HUDEP-2 (cell line): ENCODE data around the gene CES2.
A peak's percentile ranks its signal among the peaks of the same experiment; 100 is the strongest.

Experiments
- DNase-seq, 76 experiments: peaks; one replicate each; lab custom pipeline; 2025; ENCODE audit not compliant: unreplicated experiment in 76 of 76; lab: John Stamatoyannopoulos, UW

Gene CES2

DNA sequence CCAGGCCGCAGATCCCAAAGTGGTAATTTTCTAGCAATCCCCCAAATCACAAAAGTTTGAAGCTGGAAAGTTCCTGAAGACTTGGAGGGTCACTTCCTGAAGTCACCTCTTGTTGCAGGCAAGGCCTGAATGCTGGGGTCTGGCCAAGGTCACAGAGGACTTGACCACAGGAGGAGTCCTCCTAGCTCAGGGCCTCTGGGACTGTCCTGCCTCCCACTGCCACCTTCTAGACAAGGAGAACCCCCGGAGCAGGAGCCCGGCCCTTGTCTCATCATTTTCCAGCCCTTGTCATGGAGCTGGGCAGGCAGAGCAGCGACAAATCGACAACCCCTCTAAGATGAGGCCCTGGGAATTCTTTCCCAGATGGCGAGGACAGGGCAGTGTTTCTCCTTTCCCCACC is 17.0 kb upstream of the CES2 start:
- DNase-seq = no peak

DNA sequence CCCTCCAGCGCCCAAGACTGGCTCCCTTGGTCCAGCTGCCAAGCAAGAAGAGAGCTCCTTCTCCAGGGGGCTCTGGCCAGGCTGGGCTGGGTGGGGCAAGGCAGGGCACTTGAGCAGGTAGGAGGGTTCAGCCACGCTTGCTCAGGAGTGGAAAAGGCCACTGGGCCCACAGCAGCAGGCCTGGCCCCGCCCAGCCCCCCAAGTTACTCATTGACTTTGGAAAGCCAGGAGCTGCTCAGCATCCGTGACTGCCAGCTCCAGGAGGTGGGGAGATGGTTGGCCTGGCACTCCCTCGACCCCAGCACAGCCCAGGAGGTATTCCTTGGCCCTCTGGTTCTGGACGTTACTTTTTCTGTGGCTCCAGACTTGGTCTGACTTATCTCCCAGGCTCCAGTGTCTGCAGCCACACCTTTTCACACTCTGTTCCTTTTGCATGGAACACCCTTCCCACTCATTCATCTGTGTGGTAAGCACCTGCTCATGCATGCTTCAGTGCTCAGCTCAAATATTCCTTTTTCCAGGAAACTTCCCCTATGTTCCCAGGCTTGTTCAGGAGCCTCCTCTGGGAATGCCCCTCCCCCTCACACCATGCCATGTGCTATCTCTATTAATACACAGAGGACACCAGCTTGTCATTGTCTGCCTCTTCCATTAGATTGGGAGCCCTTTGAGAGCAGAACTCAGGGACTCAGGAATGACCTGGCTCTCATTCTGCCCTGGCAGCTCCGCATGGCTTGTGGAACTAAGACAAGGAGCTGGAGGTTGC is 16.3 kb upstream of the CES2 start, which contains the start of gene CDH16:
Gene CDH16 (minus strand): TSS at position 83 of the 766 bp plus-strand sequence. CDS start 820 bp downstream, outside the sequence.
- no peak for DNase-seq

DNA sequence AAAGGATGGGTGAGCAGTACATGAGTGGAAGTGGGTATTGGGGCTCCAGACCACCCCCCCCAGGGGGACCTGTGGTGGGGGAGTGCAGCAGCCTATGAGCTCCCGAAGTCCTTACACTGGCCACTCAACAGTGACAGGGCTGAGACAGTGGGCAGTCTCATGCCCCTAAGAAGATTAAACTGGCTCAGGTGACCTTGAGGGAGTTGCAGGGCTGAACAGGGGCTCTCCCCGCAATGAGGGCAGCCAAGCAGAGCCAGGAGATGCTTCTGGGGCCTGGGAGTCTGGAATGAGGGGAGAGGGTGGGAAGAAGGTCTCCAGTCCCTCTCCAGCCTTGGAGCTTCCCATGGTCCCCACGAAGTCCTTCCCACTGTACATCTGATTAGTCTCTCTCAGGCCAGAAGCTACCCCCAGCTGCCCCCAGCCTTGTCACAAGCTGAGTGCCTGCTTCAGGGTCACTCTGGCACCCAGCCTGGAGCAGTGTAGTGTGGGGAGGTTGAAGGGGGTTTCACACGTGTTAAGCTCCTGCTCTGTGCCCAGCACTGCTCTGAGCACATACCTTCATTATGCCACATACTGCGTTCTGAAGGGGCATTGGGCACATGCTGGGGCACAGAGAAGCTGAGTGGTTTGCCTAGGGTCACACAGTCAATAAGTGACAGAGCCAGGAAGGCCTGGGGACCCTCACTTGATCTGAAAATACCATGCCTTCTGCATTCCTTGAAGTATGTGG is 15.6 kb upstream of the CES2 start:
- DNase-seq = no peak

DNA sequence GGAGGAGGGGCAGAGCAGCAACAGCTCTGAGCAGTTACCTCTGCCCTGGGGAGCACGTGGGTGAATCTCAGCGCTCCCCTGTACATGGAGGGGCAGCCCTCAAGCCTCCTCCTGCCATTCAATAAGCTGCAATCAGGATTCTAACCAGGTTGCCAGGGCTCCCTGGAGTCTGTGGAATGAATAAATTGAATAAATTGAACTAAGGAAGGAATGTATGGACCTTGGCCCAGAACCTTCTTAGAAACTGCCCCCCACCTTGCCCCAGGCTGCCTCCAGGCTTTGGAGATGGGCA is 15.1 kb upstream of the CES2 start:
- DNase-seq = no peak

DNA sequence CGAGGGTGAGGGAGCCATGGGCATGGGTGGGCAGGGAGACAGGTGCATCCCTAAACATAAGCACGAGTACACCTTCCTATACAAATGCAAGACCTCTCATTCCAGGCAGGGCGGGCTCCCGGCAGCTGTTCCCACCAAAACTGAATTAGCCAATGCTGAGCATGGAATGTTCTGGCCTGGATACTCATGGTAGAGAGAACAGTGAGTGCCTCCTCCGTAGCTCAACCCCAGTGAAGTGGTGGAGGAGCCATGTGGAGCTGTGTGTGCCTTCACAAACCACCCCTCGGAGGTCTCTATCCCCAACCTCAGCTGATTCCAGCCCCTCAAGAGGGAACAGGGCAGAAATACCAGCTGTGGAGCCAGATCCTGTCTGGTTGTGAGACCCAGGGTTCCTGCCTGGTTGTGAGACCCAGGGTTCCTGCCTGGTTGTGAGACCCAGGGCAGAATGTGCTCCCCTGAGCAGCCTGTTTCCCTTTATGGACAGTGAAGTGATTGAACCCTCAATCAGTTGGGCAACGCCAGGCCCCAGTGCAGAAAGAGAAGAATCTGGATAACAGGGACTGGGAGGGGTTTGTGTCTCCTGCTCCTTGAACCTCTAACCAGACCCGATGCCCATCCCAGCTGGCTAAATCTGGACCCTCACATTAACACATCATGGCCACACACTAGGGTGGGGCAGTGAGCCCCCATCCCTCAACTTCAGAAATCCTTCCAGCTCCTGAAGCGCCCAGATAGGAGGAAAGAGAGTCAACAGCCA is 14.2 kb upstream of the CES2 start:
- DNase-seq = no peak

DNA sequence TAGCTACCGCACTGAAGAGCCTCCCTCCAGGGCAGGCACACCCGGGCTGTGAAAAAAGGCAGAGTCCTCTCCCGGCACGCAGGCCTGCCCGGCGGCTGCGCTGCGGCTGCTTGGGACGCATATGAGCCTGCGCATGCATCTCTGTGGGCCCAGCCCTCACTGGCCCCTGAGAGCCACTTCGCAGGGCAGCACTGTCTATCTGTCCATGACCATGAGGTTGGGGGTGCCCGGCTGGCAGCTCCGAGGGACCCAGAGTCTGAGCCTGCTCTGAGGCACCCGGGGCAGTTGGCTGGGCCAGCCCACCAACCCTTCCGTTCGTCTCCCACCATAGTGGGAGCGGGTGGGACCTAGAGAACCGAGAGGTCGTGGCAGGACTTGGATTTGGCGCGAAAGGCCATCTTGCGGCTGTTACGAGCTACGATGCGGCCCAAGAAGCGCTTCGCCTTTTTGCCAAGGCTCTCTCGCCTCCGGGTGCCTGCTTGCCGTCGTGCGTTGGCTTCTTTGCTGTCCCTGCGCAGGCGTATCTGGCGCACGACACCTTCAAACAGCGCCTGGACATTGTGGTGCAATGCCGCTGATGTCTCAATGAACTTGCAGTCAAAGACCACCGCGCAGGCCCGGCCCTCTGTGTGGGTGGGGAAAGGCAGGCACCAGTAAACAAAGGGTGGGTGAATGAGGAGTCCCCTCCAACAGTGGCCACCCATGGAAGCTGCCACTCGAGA is 13.4 kb upstream of the CES2 start:
- no peak for DNase-seq

DNA sequence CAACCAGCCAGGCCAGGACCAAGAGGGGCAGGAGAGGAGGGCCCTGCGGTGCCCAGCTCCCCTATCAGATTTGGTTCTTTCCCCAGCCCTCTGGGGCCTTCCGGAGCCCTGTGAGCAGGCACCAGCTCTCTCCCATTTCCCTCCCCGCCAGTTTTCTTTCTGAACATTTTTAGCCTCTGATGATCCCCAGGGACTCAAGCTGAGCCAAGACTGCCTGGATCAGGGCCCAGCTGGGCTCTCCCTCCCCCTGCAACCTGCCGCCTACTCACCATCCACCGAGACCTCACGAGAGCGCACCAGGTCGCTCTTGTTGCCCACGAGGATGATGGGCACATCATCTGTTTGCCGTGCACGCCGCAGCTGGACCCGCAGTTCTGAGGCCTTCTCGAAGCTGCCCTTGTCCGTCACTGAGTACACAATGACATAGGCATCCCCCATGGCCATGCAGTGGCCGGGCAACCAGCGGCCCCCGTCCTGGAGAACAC is 12.0 kb upstream of the CES2 start:
- DNase-seq = no peak

DNA sequence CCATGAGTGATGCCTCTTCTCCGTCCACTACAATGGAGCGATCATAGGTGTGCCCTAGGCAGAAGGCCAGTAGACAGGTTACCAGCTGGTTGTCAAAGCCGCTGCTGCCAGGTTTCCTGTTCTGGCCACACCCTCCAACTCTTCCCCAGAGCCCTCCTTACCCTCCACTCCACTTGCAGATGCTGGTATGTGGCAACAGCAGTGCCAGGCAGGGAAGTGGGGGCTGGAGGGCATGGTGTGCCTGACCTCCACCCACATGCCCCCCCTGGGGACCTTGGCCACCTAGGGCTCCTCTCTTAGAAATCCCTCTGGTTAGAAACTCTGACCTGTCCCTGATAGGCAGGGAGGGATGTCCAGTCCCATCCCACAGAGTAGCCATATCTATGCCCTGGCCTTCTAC is 11.4 kb upstream of the CES2 start:
- no peak for DNase-seq

DNA sequence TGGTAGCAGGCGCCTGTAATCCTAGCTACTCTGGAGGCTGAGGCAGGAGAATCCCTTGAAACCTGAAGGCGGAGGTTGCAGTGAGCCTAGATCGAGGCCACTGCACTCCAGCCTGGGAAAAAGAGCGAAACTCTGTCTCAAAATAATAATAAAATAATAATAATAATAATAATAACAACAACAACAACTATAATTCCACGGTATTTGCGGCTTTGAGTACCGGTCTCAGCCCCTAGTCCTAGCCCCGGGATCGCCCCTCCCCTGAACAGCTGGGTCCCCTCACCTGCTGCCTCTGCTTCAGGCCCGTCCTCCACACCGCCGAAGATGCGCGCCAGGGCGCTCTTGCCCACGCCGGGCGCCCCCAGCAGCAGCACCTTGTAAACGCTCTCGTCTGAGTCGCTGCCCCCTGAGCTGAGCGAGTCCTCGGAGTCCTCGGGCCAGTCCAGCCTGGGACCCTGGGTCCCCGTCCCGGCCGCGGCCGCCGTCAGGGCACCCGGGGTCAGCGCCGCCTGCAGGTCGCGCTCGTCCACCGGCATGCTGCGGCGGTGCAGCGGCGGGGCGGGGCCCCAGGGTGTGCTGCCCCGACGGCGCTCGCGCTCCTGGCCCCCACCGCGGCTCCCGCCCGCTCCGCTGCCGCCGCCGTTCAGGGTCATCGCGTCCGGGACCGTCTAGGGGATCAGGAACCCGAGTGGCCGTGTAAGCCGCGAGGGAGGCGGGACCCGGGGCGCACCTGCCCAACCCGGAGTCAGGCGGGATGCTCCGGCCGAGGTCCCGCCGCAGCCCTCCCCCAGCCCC is 10.6 kb upstream of the CES2 start:
- DNase-seq = peak in 20 of 76 experiments; percentile 4 to 40 (median 24)

DNA sequence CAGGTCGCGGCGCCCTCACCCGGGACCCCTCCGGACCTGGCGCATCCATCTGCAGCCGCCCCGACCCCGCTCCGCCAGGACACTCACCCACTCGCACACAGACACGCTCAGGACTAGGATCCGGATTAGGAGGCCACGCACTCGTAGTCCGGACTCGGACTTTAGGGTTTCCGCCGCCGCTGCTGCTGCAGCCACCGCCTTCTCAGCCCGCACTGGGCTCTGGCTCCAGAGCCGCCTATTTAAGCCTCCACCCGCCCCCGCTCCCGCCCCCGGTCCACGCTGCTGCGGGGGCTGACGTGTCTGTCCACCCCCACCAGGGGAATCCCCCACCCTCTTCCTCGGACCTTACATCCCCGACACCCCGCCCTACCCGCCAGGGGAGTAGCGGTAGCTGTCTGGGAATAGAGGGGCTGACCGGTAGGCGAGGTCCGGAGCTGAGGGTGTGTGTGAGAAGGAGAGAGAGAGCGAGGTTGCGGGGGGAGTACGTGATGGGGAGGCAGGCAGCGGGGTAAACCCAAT is 9.9 kb upstream of the CES2 start, which contains the start of gene RRAD:
Gene RRAD (minus strand): TSS at position 214 of the 519 bp plus-strand sequence. CDS start 356 bp downstream, outside the sequence.
- DNase-seq = no peak

DNA sequence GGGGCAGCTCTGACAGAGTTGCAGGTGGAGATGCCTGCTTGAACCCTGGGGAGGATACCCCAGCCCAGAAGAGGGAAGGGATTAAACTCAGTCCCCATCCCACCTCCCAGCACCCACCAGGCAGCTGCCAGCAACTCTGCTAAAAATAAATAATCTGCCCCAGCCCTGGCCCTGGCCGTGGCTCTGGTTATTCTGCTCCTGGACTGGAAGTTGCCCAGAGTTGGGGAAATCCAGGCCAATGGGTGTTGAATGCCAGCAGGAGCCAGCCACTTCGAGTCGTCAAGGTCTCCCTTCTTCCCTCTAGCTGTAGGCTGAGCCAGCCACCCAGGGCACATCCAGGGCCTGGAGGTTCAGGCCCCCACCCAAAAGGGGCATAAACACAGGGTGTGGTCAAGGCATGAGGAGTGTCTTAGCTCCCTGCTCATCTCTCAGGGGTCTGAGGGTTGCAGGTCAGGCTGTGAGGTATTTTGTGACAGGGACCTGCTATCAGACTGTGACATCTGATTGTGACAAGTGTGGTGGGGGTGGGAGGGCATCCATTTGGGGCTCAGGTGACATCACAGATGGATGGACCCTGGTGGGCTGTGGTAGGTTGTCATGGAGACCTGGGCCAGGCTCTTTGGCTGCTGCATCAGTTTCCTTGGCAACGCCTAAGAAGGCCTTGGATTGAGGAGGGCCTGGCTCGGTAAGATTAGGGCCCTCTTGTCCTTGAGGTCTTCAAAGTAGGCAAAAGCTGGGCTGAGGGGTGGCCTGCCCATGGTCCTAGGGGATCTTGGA is 9.0 kb upstream of the CES2 start:
- no peak for DNase-seq

DNA sequence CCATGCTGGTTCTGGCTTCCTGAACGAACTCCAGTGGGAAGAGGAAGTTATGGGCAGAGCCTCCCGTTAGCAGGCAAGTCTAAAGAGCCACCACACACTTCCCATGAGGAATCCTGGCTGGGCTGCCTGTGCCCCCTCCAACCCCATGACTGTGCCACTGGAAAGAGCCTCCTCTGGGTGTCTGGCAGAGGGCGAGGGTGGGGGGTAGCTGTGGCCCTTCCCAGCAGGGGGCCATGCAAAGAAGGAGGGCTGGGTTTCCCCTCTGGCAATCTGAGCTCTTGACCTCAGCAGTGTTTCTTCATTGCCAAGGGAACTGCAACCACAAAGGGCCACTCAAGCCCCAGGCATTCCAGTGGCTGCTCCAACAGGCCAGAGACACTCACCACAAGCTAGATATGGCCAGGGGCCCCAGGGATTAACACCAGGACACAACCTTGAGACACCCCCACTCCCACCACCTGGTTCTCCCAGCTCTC is 8.3 kb upstream of the CES2 start:
- DNase-seq = peak in 4 of 76 experiments; percentile 18 to 38 (median 30)

DNA sequence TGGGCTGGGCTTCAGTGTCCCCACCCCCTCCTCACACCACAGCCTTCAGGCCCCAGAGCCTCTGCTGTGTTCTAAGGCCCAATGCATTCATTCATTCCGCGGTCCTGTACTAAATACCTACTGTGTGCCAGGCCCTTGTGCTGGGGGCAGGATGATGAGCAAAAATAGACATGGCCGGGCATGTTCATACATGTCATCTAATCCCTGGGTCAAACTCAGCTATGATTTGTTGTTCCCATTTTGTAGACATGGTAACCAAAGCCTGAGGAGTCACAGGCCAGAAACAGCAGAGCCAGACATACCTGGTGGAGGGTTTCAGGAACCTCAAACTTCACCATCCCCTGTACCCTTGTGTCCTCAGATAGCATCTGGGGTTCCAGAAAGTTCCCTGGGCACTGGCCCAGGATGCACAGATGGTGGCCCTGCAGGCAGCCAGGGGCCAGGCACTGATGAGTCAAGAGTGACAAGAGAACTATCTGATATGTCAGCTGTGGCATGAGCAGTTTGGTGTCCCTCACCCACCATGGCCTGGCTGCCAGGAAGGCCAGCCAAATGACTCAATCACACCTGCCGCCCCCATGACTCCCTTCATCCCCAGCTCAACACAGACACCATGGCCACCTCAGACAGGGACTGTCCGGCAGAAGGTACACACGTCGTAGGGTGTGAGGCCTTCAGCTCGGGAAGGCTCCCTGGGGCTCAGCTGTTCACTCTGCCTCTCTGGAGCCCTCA is 7.2 kb upstream of the CES2 start:
- DNase-seq = peak in 72 of 76 experiments; percentile 18 to 82 (median 63)

DNA sequence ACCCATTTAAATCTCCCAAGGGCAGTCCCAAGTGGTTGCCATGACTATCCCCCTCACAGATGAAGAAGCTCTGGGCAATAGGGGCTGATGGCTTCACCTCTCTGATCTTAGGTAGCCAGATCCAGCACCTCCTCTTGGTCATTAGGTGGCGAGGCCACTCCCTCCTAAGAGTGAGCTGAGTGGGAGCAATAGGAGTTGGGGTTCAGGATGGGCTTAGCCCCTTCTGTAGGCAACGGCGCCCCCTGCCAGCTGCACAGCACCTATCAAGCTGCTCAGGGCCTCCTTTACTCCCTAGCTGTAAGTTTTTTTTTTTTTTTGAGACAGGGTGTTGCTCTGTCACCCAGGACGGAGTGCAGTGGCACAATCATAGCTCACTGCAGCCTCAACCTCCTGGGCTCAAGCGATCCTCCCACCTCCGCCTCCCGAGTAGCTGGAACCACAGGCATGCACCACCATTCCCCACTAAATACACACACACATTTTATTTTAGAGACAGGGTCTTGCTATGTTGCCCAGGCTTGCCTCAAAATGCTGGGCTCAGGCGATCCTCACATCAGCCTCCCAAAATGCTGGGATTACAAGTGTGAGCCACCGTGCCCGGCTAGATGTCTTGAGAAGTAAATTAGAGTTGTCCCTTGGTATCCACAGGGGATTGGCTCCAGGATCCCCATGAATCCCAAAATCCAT is 6.5 kb upstream of the CES2 start:
- DNase-seq = peak in 38 of 76 experiments; percentile 11 to 61 (median 32)

DNA sequence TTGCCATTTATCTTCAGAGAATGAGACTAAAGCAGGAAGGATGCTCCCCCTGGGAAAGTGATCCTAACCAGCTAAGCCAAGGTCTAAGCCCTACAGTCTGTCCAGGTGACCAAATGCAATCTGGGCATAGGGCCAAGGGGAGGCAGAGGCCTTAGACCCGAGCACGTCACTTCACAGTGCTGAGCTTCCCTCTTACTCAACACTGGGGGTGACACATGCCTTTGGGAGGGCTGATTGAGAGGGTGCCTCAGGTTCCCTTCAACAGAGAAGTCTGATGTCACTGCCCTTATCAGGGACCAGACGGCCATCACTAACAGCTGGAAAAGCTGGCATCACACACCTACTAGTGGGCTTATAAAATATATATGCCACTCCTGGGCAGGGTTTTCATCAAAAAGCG is 5.1 kb upstream of the CES2 start:
- peak in 43 of 76 experiments; percentile 10 to 58 (median 30) for DNase-seq

DNA sequence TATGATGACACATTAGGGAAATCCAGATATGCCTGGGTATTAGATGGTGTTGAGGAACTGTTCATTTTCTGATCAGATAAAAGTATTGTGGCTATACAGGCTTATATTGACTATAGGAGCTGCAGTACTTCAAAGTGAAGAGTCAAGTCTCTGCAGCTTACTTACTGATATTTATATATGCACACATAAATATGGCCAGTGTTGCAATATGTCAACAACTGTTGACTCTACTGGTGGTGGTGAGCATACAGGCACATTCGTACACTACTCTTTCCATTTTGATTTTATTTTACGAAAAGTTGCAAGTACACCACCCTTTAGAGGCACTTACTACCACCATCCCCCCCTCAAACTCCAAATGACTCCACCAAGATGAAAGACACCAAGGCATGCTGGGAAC is 3.7 kb upstream of the CES2 start:
- DNase-seq = no peak

DNA sequence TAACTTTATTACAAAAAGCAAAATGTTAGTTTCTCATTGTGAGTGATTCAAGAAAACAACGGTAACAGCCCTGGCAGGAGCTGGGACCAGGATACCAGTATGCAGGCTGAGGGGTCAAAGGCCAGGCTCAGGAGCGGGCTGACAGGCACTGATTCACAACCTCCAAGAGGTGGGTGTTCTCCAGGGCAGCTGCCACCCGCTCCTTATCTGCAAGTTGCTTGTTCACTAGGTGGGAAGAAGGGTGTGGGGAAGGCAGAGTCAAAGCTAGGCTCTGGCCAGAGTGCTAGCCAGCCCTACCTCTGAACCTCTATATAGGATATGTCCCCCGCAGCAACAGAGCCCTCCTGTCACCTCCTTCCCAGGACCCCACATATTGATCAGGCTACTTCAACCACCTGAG is 3.2 kb upstream of the CES2 start:
- DNase-seq = peak in 8 of 76 experiments; percentile 6 to 33 (median 18)
